ENCODE data around the gene ORC1. TPM values are rescaled to one million over a fixed set of nuclear protein-coding genes. Genes with fewer than 3 reads are reported as not detected.
"Not testable (repeated sequence)": the region's sequence is repeated elsewhere in the genome, so short reads cannot be mapped to it uniquely, and the experiment has no call there.

Gene ORC1
- total RNA-seq, 1 experiment from 2014 or later = 20.1 TPM

GRCh38 chr1:52386458-52386857 is 17.8 kb downstream of the ORC1 start:
- no peak for DNase-seq (ENCODE audit: low spot score)

- no peak for DNase-seq (ENCODE audit: low spot score)
Observed at GRCh38 chr1:52385376-52385775, 18.8 kb downstream of the ORC1 start.

- DNase-seq (ENCODE audit: low spot score) = not testable (repeated sequence)
Observed at GRCh38 chr1:52369851-52370250, 34.4 kb downstream of the ORC1 start.

- DNase-seq (ENCODE audit: low spot score) = peak; percentile 70
Observed at GRCh38 chr1:52368383-52369172, 35.6 kb downstream of the ORC1 start.

- DNase-seq (ENCODE audit: low spot score) = no peak
Observed at GRCh38 chr1:52367272-52367671, 37.0 kb downstream of the ORC1 start.

- no peak for DNase-seq (ENCODE audit: low spot score)
Observed at GRCh38 chr1:52366517-52366827, 37.8 kb downstream of the ORC1 start.

- peak; percentile 98 for DNase-seq (ENCODE audit: low spot score)
Observed at GRCh38 chr1:52365746-52366516, 38.3 kb downstream of the ORC1 start, which contains the start of gene CC2D1B. Gene CC2D1B (minus strand): TSS chr1:52366205. CDS start chr1:52364620, 1,585 bp downstream.

GRCh38 chr1:52365071-52365745 is 39.0 kb downstream of the ORC1 start:
- DNase-seq (ENCODE audit: low spot score) = peak; percentile 67

GRCh38 chr1:52364235-52364839 is 39.9 kb downstream of the ORC1 start:
- no peak for DNase-seq (ENCODE audit: low spot score)

GRCh38 chr1:52360595-52360968 is 43.6 kb downstream of the ORC1 start:
- DNase-seq (ENCODE audit: low spot score) = no peak

- no peak for DNase-seq (ENCODE audit: low spot score)
Observed at GRCh38 chr1:52359676-52360594, 44.3 kb downstream of the ORC1 start.

- DNase-seq (ENCODE audit: low spot score) = no peak
Observed at GRCh38 chr1:52358851-52359497, 45.2 kb downstream of the ORC1 start.

GRCh38 chr1:52357397-52357796 is 46.8 kb downstream of the ORC1 start:
- DNase-seq (ENCODE audit: low spot score) = no peak

- no peak for DNase-seq (ENCODE audit: low spot score)
Observed at GRCh38 chr1:52356818-52357355, 47.3 kb downstream of the ORC1 start.

GRCh38 chr1:52355847-52356505 is 48.2 kb downstream of the ORC1 start:
- no peak for DNase-seq (ENCODE audit: low spot score)

GRCh38 chr1:52355436-52355835 is 48.8 kb downstream of the ORC1 start:
- DNase-seq (ENCODE audit: low spot score) = no peak

- DNase-seq (ENCODE audit: low spot score) = no peak
Observed at GRCh38 chr1:52352690-52353089, 51.5 kb downstream of the ORC1 start.

- peak; percentile 46 for DNase-seq (ENCODE audit: low spot score)
Observed at GRCh38 chr1:52348704-52349300, 55.4 kb downstream of the ORC1 start.

- no peak for DNase-seq (ENCODE audit: low spot score)
Observed at GRCh38 chr1:52346653-52347052, 57.6 kb downstream of the ORC1 start.
